Measurements from ENCODE around the gene ZSCAN2.

- TF ChIP-seq POLR2A (IDR thresholded peaks at IDR 0.05) (no peak), CTCF (IDR thresholded peaks at IDR 0.05) (no peak)
Measured at GRCh38 chr15:84661001-84661400, 60.2 kb downstream of the ZSCAN2 start.
